ENCODE results near the gene MYH9. TPM values are rescaled to one million over a fixed set of nuclear protein-coding genes. Genes with fewer than 3 reads are reported as not detected.
A peak's percentile ranks its signal among the peaks of the same experiment; 100 is the strongest.

The MYH9 gene
- total RNA-seq, 1 experiment from 2014 or later, result 323 TPM

DNA sequence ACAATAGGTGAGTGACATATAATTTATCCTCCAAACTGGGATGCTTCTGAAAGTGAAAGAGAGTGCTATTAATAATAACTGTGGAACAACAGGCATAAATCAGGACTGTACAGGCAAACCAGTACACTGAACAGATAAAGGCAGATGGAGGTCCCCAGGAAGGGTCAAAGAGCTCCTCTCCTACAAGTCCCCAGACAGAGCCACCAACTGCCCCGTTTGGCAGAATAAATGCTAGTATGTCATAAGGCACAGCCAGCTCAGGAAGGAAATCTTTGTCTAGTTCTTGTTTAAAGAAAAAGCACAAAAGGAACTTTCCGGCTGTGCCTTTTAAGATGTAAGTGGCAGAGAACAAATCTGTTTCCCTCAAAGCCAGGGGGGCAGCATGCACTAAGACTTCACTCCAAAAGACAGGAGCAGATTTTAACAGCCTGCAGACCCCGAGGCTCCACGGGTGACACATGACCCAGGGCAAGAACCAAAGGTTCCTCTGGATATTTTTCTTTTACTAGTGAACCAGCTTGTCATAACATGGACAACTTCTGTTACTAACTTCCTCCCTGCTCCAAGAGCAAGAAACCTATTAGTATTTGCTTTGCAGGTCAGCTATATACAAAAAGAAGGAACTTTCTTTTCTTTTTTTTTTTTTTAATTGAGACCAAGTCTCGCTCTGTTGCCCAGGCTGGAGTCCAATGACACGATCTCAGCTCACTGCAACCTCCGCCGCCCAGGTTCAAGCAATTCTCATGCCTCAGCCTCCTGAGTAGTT is 50.2 kb downstream of the MYH9 start:
- H3K27ac ChIP-seq (ENCODE audit: low read depth, low read length, poor library complexity, severe bottlenecking), result peak overlapping the region; percentile 66
- peaks cover 51% of the 10 kb centered on the region for H3K4me1 ChIP-seq (ENCODE audit: insufficient read depth, low read length, poor library complexity, severe bottlenecking)
- TF ChIP-seq, protein P1, sequence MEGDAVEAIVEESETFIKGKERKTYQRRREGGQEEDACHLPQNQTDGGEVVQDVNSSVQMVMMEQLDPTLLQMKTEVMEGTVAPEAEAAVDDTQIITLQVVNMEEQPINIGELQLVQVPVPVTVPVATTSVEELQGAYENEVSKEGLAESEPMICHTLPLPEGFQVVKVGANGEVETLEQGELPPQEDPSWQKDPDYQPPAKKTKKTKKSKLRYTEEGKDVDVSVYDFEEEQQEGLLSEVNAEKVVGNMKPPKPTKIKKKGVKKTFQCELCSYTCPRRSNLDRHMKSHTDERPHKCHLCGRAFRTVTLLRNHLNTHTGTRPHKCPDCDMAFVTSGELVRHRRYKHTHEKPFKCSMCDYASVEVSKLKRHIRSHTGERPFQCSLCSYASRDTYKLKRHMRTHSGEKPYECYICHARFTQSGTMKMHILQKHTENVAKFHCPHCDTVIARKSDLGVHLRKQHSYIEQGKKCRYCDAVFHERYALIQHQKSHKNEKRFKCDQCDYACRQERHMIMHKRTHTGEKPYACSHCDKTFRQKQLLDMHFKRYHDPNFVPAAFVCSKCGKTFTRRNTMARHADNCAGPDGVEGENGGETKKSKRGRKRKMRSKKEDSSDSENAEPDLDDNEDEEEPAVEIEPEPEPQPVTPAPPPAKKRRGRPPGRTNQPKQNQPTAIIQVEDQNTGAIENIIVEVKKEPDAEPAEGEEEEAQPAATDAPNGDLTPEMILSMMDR (conservative IDR thresholded peaks at IDR 0.05; ENCODE audit: low read depth, low read length), result no peak
- TF ChIP-seq EZH2 (IDR thresholded peaks at IDR 0.05; ENCODE audit: borderline replicate concordance, low read depth, low read length, poor library complexity, severe bottlenecking), result no peak
- peaks cover 49% of the 10 kb centered on the region for H3K36me3 ChIP-seq (ENCODE audit: insufficient read depth, low read length, poor library complexity, severe bottlenecking)
- DNase-seq (ENCODE audit: low spot score), result no peak
- no peak overlapping the region for H3K4me3 ChIP-seq (ENCODE audit: low read depth, low read length, poor library complexity, severe bottlenecking)
- intact Hi-C loops (cut with micrococcal nuclease; ENCODE audit: unreplicated experiment), result loop anchor here (5.0 kb wide), 1 partner anchor 35 kb away; no protein-coding TSS in a partner anchor
- H3K27me3 ChIP-seq (replicated peaks; ENCODE audit: insufficient read depth, low read depth, low read length, poor library complexity), result no peaks in the 10 kb centered on the region
- no TSS peak for BruUV-seq (replicated peaks)
- H3K9me3 ChIP-seq (ENCODE audit: low read depth, low read length, poor library complexity, severe bottlenecking), result no peaks in the 10 kb centered on the region
- POLR2A ChIA-PET (ENCODE audit: low non-redundant PET), result no interaction called here
- CTCF ChIA-PET, result no interaction called here

DNA sequence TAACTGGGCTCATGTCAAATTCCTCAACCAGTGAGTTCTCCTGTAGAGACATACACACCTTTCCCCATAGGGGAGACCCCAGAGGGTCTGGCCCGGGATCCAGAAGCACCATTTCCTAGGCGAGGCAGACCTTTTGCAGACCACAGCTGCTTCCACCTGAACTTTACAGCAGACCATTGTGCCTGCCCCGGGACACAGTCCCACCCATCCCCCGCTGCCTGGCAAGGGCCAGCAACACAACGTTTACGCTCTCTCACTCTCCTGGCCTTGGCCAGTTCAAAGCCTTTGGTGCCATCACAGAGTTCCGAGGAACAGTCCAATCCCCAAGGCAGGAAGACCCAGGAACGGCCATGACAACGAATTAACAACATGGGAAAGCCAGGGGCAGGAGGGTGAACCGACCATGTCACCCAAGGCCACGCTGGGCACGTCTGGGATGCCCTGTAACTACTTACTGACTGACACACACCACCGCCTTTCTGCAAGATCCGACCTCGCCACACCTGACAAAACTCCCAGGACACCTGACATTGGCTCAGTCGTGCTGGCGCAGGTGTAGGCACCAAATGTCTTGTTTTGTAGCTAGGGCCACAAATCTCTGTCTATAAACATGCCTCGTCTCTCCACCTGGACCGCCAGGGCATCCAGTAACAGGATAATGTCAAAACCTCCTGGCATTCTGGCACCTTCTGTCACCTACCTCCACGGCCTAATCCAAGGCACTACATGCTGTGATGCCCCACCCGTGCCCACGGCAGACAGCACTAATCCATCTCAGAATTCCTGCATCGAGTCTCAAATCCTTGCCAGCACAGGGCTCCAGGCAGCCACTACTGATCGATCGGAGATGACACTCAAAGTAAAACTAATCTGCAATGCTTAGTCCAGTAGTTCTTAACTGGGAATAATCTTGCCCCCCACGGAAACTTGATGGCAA is 51.3 kb downstream of the MYH9 start:
- no peaks in the 10 kb centered on the region for H3K27me3 ChIP-seq (replicated peaks; ENCODE audit: insufficient read depth, low read depth, low read length, poor library complexity)
- intact Hi-C loops (cut with micrococcal nuclease; ENCODE audit: unreplicated experiment), result loop anchor here (5.0 kb wide), 1 partner anchor 36 kb away; no protein-coding TSS in a partner anchor
- H3K27ac ChIP-seq (ENCODE audit: low read depth, low read length, poor library complexity, severe bottlenecking), result peak overlapping the region; percentile 96
- POLR2A ChIA-PET (ENCODE audit: low non-redundant PET), result no interaction called here
- CTCF ChIA-PET, result no interaction called here
- peaks cover 62% of the 10 kb centered on the region for H3K4me1 ChIP-seq (ENCODE audit: insufficient read depth, low read length, poor library complexity, severe bottlenecking)
- TF ChIP-seq EZH2 (IDR thresholded peaks at IDR 0.05; ENCODE audit: borderline replicate concordance, low read depth, low read length, poor library complexity, severe bottlenecking), result no peak
- TF ChIP-seq, protein P1 (conservative IDR thresholded peaks at IDR 0.05; ENCODE audit: low read depth, low read length), result no peak
- peaks cover 47% of the 10 kb centered on the region for H3K36me3 ChIP-seq (ENCODE audit: insufficient read depth, low read length, poor library complexity, severe bottlenecking)
- no peak overlapping the region for H3K4me3 ChIP-seq (ENCODE audit: low read depth, low read length, poor library complexity, severe bottlenecking)
- BruUV-seq (replicated peaks), result no TSS peak
- H3K9me3 ChIP-seq (ENCODE audit: low read depth, low read length, poor library complexity, severe bottlenecking), result no peaks in the 10 kb centered on the region
- no peak for DNase-seq (ENCODE audit: low spot score)

DNA sequence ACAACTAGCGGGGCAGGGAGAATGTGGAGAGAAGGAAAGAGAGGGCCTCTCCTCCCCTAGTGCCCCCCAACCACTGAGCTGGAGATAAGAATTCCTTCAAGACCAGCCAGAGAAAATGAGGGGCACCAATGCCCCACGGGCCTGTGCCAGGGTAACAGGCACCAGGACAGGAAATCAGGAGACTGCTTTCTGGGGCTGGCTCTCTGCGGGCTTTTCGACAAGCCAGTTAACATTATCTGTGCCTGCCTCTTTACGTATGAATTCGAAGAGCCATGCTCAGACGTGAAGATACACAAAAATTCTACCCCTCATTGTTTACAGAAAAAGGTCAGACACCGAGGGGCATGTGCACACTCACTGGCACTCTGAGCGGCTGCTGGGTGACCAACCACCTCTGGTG is 52.1 kb downstream of the MYH9 start:
- H3K27me3 ChIP-seq (replicated peaks; ENCODE audit: insufficient read depth, low read depth, low read length, poor library complexity), result no peaks in the 10 kb centered on the region
- BruUV-seq (replicated peaks), result no TSS peak
- TF ChIP-seq, protein P1 (conservative IDR thresholded peaks at IDR 0.05; ENCODE audit: low read depth, low read length), result no peak
- TF ChIP-seq EZH2 (IDR thresholded peaks at IDR 0.05; ENCODE audit: borderline replicate concordance, low read depth, low read length, poor library complexity, severe bottlenecking), result no peak
- no peak overlapping the region for H3K4me3 ChIP-seq (ENCODE audit: low read depth, low read length, poor library complexity, severe bottlenecking)
- peaks cover 38% of the 10 kb centered on the region for H3K36me3 ChIP-seq (ENCODE audit: insufficient read depth, low read length, poor library complexity, severe bottlenecking)
- H3K27ac ChIP-seq (ENCODE audit: low read depth, low read length, poor library complexity, severe bottlenecking), result peak overlapping the region; percentile 96
- intact Hi-C loops (cut with micrococcal nuclease; ENCODE audit: unreplicated experiment), result loop anchor here (5.0 kb wide), 1 partner anchor 37 kb away; no protein-coding TSS in a partner anchor
- H3K9me3 ChIP-seq (ENCODE audit: low read depth, low read length, poor library complexity, severe bottlenecking), result no peaks in the 10 kb centered on the region
- ChIA-PET CTCF (interaction anchor here (1.1 kb wide), 1 partner anchor 42 kb away, joined by 3 read pairs; no protein-coding TSS in a partner anchor), POLR2A (ENCODE audit: low non-redundant PET) (no interaction called here)
- H3K4me1 ChIP-seq (ENCODE audit: insufficient read depth, low read length, poor library complexity, severe bottlenecking), result peaks cover 71% of the 10 kb centered on the region
- DNase-seq (ENCODE audit: low spot score), result no peak

Data from A673 (cell line).